Measurements from ENCODE around the gene OGG1.

- TF ChIP-seq EZH2 (IDR thresholded peaks at IDR 0.05; ENCODE audit: insufficient read depth, poor library complexity, severe bottlenecking) (no peak), EZH2phosphoT487 (IDR thresholded peaks at IDR 0.05; ENCODE audit: insufficient read depth, low read depth) (no peak)
Observed at GRCh38 chr3:9761919-9762318, 12.2 kb downstream of the OGG1 start.
